PFSK-1 (cell line): Measurements from ENCODE around the gene BCOR.

Experiments
- FOXP2 ChIP-seq: optimal IDR thresholded peaks from 2 replicates; pipeline ENCODE3; 2011; ENCODE audit warnings: borderline replicate concordance, control low read depth, inconsistent platforms; ENCODE audit not compliant: insufficient read depth; ENCODE audit errors: extremely low read length, extremely low read depth
- SIN3A ChIP-seq: IDR thresholded peaks from 2 replicates; pipeline ENCODE4 v1.6.1; 2012; ENCODE audit warnings: mild to moderate bottlenecking, low read length, moderate library complexity, borderline replicate concordance; ENCODE audit not compliant: insufficient read depth
- TAF1 ChIP-seq: IDR thresholded peaks from 2 replicates; pipeline ENCODE4 v1.6.1; 2012; ENCODE audit warnings: low read length, control low read depth, borderline replicate concordance; ENCODE audit not compliant: insufficient read depth

DNA sequence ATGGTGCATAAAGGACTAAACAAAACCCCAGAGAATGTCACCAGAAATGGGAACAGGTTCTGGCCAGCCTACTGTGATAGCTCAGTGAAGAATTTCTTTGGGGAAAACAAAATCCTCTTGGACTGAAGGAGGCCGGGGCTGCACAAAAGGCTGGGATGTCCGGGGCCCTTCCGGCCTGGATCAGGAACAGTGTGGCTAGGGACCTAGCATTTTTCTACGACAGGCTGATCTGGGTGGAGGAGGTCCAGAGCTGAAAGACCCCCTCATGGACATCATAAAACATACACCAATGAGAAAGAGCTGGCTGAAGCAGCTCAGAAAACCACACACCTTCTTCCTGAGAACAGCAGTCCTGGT, 94.7 kb downstream of the BCOR start:
- TF ChIP-seq FOXP2 = no peak
- no peak for TF ChIP-seq SIN3A
- no peak for TF ChIP-seq TAF1
